Gastrocnemius medialis (tissue), 4 donors: ENCODE data around the gene LMO3. TPM values are rescaled to one million over a fixed set of nuclear protein-coding genes. Genes with fewer than 3 reads are reported as not detected.

ENCODE experiments used
- ATAC-seq, 2 donors: fragments of 150-250 bp; one replicate each; pipeline ENCODE4 v1.9.1; 2016
- DNase-seq, 2 donors: peaks; one replicate each; pipeline ENCODE4 v3.0.0-alpha.2; 2019
- H3K27ac ChIP-seq, 4 donors: fragments of 200-600 bp; sonication (generic); 1 replicate in 1 of 4; 2 replicates in 3 of 4; pipeline ENCODE4 v1.5.1; 2016 to 2018; ENCODE audit warnings: mild to moderate bottlenecking in 2 of 4, moderate library complexity in 1 of 4
- H3K27me3 ChIP-seq, 3 donors: fragments of 200-600 bp; sonication (generic) in 2 of 3; 1 replicate in 1 of 3; 2 replicates in 2 of 3; pipeline versions ENCODE4 v1.5.1 to v1.6.0; 2016 to 2019; ENCODE audit warnings: mild to moderate bottlenecking in 1 of 3, moderate library complexity in 1 of 3
- H3K36me3 ChIP-seq, 2 donors: fragments of 200-600 bp; sonication (generic) in 1 of 2; one replicate each; pipeline ENCODE4 v1.5.1; 2017 to 2018
- H3K4me1 ChIP-seq, 2 donors: fragments of 200-600 bp; sonication (generic) in 1 of 2; one replicate each; pipeline ENCODE4 v1.5.1; 2016 to 2017; ENCODE audit warnings: mild to moderate bottlenecking in 2 of 2
- H3K4me3 ChIP-seq, 4 donors: fragments of 200-600 bp; sonication (generic) in 3 of 4; 1 replicate in 1 of 4; 2 replicates in 3 of 4; pipeline ENCODE4 v1.5.1; 2016 to 2019; ENCODE audit warnings: mild to moderate bottlenecking in 2 of 4
- H3K9me3 ChIP-seq, 3 donors: fragments of 200-600 bp; sonication (generic) in 2 of 3; 1 replicate in 1 of 3; 2 replicates in 2 of 3; pipeline ENCODE4 v1.5.1; 2016 to 2019
- POLR2A ChIP-seq, 2 donors: fragments of 450-650 bp; IDR thresholded peaks; one replicate each; pipeline ENCODE4 v1.6.1; 2017; ENCODE audit warnings: antibody characterized with exemption in 2 of 2, mild to moderate bottlenecking in 2 of 2, moderate library complexity in 2 of 2
- in situ Hi-C, 4 donors: fragments of 200-750 bp; cut with MboI; loops; one replicate each; pipeline versions ENCODE4 v1.15.0 to v1.8.0; 2017; ENCODE audit warnings: low sequenced_read_pairs in 4 of 4
- intact Hi-C: fragments of 100-400 bp; cut with DNase I; formaldehyde crosslinking; loops from one replicate; pipeline ENCODE4 v1.15.1; 2023; ENCODE audit warnings: low total_unique reads
- total RNA-seq, 4 donors: library from RNA; depleted of rRNA; stranded (reverse); fragments of >200 nt; gene quantifications; one replicate each; pipeline versions ENCODE4 v1.1.0 to v1.2.3, GENCODE V29; 2016
- TF ChIP-seq, protein P1 (sequence below), 5 experiments: fragments of 450-650 bp in 3 of 5; fragments of 200-600 bp in 2 of 5; sonication (generic) in 2 of 5; IDR thresholded peaks in 4 of 5; conservative IDR thresholded peaks in 1 of 5; 1 replicate in 4 of 5; 2 replicates in 1 of 5; pipeline ENCODE4 v1.5.1; 2016 to 2019; ENCODE audit warnings: antibody characterized with exemption in 5 of 5, mild to moderate bottlenecking in 3 of 5, moderate library complexity in 3 of 5

The LMO3 gene
- total RNA-seq, 4 donors from 2014 or later = 0.81 to 4.6 (median 1.5) TPM

DNA sequence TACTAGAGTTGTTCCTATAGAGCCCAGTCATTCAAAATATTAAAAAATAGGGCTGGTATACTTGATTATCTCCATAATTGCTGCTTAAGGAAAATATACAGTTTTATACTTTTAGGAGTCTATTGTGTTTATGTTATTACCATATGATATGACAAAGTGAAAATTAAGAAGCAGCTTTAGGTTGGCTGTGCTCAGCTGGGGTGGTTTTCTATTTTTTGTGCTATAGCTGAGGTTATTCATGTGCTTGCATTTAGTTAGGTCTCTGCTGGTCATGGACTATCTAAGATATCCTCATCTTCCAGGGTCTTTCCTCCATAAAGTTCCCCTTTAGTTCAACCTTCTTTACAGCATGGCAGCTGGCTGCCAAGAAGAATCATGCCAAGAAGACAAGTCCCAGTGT lies 13.6 kb upstream of the LMO3 start:
- DNase-seq = no peak
- in situ Hi-C loops = no loop called here

DNA sequence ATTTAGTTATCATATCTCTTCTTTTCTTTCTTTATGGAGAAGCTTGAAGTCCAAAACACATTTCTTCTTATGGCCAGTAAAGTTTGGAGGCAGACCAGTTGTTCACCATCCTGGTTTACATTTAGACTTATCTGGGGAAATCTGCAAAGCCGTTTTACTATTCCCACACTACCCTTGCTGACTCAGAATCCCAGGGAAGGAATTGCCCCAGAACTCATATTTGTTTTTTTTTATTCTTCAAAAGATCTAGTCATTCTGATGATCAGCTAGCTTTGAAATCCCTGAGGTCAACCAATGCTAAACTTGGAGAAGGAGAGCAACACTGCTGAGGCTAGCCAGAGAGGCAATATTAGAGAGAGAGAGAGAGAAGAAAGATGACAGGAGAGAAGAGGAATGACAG lies 12.3 kb upstream of the LMO3 start:
- DNase-seq (no peak), ATAC-seq (no peak)
- H3K27me3 ChIP-seq = no peaks in the 10 kb centered on the region
- intact Hi-C loops (no loop called here), in situ Hi-C loops (no loop called here)
- TF ChIP-seq, protein P1, sequence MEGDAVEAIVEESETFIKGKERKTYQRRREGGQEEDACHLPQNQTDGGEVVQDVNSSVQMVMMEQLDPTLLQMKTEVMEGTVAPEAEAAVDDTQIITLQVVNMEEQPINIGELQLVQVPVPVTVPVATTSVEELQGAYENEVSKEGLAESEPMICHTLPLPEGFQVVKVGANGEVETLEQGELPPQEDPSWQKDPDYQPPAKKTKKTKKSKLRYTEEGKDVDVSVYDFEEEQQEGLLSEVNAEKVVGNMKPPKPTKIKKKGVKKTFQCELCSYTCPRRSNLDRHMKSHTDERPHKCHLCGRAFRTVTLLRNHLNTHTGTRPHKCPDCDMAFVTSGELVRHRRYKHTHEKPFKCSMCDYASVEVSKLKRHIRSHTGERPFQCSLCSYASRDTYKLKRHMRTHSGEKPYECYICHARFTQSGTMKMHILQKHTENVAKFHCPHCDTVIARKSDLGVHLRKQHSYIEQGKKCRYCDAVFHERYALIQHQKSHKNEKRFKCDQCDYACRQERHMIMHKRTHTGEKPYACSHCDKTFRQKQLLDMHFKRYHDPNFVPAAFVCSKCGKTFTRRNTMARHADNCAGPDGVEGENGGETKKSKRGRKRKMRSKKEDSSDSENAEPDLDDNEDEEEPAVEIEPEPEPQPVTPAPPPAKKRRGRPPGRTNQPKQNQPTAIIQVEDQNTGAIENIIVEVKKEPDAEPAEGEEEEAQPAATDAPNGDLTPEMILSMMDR (IDR thresholded peaks at IDR 0.05 in 4 of 5, conservative IDR thresholded peaks at IDR 0.05 in 1 of 5) = no peak
- TF ChIP-seq POLR2A (IDR thresholded peaks at IDR 0.05) = no peak
- H3K4me1 ChIP-seq = no peaks in the 10 kb centered on the region
- no peak overlapping the region for H3K4me3 ChIP-seq
- no peaks in the 10 kb centered on the region for H3K9me3 ChIP-seq
- H3K27ac ChIP-seq = no peak overlapping the region
- H3K36me3 ChIP-seq = no peaks in the 10 kb centered on the region

More for the DNA sequence above, 13.6 kb upstream of the LMO3 start:
- no peak for TF ChIP-seq POLR2A (IDR thresholded peaks at IDR 0.05)
- TF ChIP-seq, protein P1 (IDR thresholded peaks at IDR 0.05 in 4 of 5, conservative IDR thresholded peaks at IDR 0.05 in 1 of 5) = no peak
- Histone ChIP-seq H3K27ac (no peak overlapping the region), H3K27me3 (no peaks in the 10 kb centered on the region), H3K4me3 (no peak overlapping the region), H3K4me1 (no peaks in the 10 kb centered on the region), H3K36me3 (no peaks in the 10 kb centered on the region), H3K9me3 (no peaks in the 10 kb centered on the region)
- no peak for ATAC-seq
- intact Hi-C loops = no loop called here

DNA sequence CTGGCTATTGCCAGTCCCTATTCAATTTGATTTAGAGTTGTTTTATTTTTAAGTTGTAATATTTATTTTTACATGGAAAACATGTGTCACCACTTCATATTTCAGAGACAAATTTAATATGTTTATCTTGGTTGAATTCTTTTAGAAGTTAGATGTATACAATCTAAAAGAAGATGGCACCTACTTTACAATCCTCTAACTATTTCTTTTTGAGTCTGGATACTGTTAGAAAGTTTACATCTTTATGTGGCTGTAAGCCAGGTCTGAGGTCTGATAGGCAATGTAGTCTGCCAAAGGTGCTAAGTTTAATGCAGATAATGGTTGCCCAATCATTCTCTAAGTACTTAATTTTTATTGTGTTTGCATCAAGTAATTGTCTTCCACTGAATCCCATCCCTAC lies 7.2 kb upstream of the LMO3 start:
- peaks cover 11 to 22% (median 15%) of the 10 kb centered on the region in 3 donors for H3K27me3 ChIP-seq

DNA sequence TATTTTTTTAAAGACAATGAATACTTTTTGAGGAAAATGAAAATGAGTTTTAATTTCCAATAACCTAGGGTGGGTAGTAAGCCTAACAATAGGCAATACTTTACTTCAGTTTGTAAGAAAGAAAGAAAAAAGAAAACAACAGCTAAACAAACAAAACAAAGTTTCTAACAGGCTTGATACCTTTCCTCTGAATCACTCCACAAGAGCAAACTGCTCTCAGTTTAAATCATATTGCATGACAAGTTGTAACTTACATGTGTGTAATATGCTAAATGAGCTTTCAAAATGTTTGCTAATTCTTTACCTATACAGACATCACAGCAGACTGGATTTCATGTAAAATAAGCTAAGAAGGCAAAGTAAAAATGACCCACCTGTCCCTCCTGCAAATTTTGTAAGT lies 6.7 kb upstream of the LMO3 start:
- in situ Hi-C loops (no loop called here), intact Hi-C loops (no loop called here)
- H3K4me1 ChIP-seq = peaks cover 0 to 5% of the 10 kb centered on the region in 2 donors
- H3K27me3 ChIP-seq = peaks cover 14 to 25% (median 20%) of the 10 kb centered on the region in 3 donors
- no peak overlapping the region for H3K4me3 ChIP-seq
- no peak for TF ChIP-seq POLR2A (IDR thresholded peaks at IDR 0.05)
- TF ChIP-seq, protein P1 (IDR thresholded peaks at IDR 0.05 in 4 of 5, conservative IDR thresholded peaks at IDR 0.05 in 1 of 5) = no peak
- no peaks in the 10 kb centered on the region for H3K9me3 ChIP-seq
- DNase-seq (no peak), ATAC-seq (no peak)
- no peaks in the 10 kb centered on the region for H3K36me3 ChIP-seq
- no peak overlapping the region for H3K27ac ChIP-seq

More for the DNA sequence above, 7.2 kb upstream of the LMO3 start:
- H3K4me3 ChIP-seq = no peak overlapping the region
- in situ Hi-C loops = no loop called here
- no peaks in the 10 kb centered on the region for H3K9me3 ChIP-seq
- ATAC-seq = no peak
- no peak overlapping the region for H3K27ac ChIP-seq
- no peak for TF ChIP-seq POLR2A (IDR thresholded peaks at IDR 0.05)
- TF ChIP-seq, protein P1 (IDR thresholded peaks at IDR 0.05 in 4 of 5, conservative IDR thresholded peaks at IDR 0.05 in 1 of 5) = no peak
- no peaks in the 10 kb centered on the region for H3K36me3 ChIP-seq
- intact Hi-C loops = no loop called here
- H3K4me1 ChIP-seq = peaks cover 0 to 5% of the 10 kb centered on the region in 2 donors
- DNase-seq = no peak

DNA sequence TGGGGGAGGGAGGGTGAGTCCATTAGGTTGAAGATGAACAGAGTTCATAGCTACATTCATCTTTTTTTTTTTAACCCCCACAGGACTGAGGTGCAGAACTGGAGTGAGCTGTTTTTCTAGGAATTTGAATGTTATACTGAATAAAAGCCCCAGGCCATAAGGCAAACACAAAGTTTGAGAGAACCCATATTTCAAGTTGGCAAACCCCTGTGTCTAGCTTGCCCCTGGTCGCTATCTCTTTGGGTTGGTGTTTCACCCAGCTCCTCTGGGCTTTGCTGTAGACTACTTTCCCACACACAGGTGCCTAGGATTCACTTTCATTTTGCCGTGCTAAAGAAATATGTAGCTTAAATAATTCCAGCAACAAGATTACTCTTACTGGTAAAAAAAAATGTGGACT lies 5.2 kb upstream of the LMO3 start:
- DNase-seq = no peak
- peaks cover 0 to 5% of the 10 kb centered on the region in 2 donors for H3K4me1 ChIP-seq
- no peak for TF ChIP-seq POLR2A (IDR thresholded peaks at IDR 0.05)
- TF ChIP-seq, protein P1 (IDR thresholded peaks at IDR 0.05 in 4 of 5, conservative IDR thresholded peaks at IDR 0.05 in 1 of 5) = no peak
- no peaks in the 10 kb centered on the region for H3K9me3 ChIP-seq
- no peak for ATAC-seq
- intact Hi-C loops (no loop called here), in situ Hi-C loops (no loop called here)
- H3K27me3 ChIP-seq = peaks cover 25 to 35% (median 26%) of the 10 kb centered on the region in 3 donors
- no peak overlapping the region for H3K27ac ChIP-seq
- H3K4me3 ChIP-seq = no peak overlapping the region
- no peaks in the 10 kb centered on the region for H3K36me3 ChIP-seq
